Erythroblast (primary cell): Measurements from ENCODE around the gene DOCK11.

Experiments
- GATA1 ChIP-seq: IDR thresholded peaks from 2 replicates; pipeline ENCODE4 v1.6.1; 2011; ENCODE audit warnings: low read depth, mild to moderate bottlenecking, control low read depth, low read length, moderate library complexity
- POLR2A ChIP-seq: IDR thresholded peaks from 2 replicates; pipeline ENCODE4 v1.6.1; 2011; ENCODE audit warnings: mild to moderate bottlenecking, low read length

DNA sequence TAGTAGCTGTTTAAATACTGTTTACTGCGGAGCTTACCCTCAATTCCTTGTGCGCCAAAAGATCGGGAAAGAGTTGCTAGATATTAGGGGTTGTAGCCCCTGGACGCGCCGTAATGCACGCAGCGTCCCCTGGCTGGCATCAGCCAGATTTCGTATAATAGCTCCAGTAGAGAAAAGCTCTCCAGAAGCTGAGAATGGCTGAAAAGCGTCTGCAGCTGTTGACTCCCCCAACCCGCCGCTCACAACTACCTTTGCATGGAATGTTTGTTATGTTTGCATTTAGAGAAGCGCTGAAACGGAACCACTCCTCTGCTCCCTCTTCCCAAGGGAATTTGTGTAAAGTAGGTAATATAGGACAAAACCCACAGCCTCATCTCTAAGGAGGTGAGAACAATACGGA, 3.7 kb downstream of the DOCK11 start:
- TF ChIP-seq POLR2A (no peak), GATA1 (no peak)
